Stimulated activated CD4-positive, alpha-beta T cell treated with anti-CD3 and anti-CD28 coated beads, Interleukin-12 subunit alpha, Interleukin-12 subunit beta, amount 100 ng/mL, for 24 hours (primary cell): ENCODE data around the gene NRP2.

Source experiments
- DNase-seq, 2 experiments: peaks; one replicate each; pipeline ENCODE4 v3.0.0-alpha.2; 2020; ENCODE audit warnings: low read depth in 2 of 2

NRP2 gene

DNA sequence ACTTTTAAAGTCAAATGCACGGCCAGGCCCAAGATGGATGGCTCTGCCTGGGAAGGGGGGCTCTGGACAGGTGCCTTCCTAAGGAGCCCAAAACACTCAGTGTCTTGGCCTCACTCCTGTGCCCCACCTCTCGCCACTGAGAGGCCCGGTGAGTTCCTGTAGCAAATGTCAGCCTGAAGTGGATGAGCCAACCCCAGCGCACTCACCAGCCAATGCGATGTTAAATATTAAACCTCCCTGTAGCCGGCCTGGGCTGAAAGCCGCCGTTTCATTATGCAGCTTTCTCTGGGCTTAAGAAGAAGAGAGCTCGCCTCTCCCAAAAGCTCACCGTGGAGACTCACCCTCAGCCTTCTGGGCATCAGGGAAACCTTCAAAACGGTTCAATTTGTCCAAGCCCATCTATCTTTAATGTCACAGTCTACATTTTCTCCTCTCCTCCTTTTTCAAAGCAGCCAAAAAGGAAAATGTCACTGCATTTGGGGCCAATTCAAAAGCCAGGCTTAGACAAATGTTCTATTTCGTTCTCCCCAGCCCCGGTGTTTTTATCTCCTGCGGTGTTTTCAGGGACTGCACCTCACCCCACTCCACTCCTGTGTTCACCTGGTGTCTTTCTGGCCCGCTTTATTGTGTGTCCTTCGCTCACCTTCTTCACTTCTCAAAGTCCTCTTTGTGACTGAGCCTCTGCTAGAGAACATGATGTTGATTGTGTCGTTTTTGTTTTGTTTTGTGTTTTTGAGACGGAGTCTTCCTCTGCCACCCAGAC, 124.0 kb downstream of the NRP2 start:
- DNase-seq: no peak

- no peak for DNase-seq
Measured at GRCh38 chr2:205807229-205807628, 124.9 kb downstream of the NRP2 start.

DNA sequence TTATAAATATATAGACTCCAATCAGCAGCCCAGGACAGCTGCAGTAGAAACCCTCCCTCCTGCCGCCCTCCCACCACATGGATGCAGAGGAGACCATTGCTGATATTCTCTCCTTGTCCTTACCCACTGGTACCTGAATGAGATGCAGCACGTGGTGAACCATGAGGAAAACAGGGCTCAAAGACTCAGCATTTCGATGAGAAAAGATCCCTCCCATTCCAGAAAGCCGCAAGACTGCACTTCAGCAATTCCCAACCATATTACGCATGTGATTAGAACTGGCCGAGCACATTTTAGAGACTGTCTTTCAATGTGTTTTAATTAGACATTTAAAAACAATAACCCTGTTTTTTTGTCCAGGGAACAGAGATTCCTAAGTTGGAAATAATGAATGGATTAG, 125.5 kb downstream of the NRP2 start:
- DNase-seq: no peak

DNA sequence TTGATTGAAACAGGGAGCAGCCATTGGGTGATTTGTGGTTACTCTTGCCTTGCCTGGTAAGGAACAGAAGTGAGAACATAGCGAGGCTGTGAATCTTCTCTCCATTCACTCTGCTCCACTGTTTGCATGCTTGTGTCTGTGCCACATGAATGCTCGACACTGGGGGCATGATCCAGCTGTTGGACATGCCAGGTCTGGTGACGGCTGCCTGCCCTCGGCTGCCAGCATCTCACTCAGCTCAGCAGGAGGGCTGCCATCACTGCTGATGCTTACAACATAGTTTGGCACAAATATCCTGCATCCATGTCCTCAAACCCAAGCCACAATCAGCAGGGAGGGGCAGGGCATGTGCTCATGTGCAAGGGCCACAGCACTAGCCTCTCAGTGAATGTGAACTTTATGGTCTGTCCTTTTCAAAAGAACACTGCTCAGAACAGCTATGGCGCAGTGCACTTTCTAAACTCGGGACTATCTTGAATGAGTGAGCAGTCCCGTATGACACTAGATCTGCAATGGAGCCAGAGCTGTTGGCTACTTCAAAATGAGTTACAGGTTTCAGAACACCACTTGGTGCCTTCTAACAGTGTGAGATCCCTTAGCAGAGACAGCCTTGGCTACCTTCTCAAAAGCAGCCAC, 126.3 kb downstream of the NRP2 start:
- DNase-seq: no peak

- DNase-seq: no peak
Measured at GRCh38 chr2:205811387-205811786, 129.1 kb downstream of the NRP2 start.

DNA sequence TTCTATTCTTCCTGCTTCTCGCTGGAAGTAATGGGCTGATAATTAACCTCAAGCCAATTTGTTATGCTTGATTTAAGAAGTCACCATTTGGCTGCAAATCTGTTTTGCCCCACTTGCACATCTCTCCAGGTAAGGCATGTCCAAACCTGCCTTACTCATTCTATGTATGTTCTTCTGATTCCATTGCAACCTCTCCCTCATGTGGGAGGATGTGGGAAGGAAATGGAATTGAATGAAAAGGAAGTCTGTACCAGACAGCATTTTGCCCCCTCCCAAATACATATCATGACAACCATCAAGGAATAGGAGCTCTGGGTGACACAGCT, 131.7 kb downstream of the NRP2 start:
- DNase-seq: no peak

DNA sequence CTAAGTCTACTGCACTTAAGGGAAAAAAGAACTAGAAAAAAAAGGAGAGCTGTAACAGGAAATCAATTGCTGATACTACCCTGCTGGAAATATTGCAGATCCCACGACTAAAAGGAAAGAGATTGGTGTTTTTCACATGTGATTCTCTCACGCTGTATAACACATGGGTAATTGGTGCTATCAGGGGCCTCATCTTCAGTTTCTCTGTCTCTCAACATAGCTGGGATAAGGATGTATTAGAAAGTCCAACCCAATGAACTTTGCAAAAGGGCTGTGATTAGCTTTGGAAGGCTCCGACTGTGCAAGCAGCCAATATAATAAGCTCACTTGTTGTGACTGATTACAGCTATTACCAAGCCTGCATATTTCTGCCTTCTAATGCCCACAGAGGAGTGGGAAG, 133.4 kb downstream of the NRP2 start:
- DNase-seq: no peak

DNA sequence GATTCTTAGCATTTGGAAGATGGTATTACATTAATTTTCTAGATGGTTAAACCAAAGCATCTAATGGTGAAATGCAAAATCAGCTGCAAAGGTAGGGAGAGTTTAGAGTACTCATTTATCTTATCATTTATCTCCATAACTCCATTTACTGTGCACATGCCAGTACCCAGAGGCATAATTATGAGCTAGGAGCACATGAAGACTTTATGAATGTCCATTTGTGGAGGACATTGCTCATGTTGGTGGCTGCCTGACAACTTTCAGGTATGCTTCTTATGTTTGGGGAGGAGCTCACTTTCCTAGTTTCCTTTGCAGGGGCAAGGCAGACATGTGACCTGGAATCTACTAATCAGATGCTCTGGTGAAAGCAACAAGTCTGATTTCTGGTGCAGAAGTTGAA, 134.0 kb downstream of the NRP2 start:
- DNase-seq: no peak

- DNase-seq: no peak
Measured at GRCh38 chr2:205822579-205822978, 140.3 kb downstream of the NRP2 start.

GRCh38 chr2:205827809-205828365, 145.6 kb downstream of the NRP2 start:
- DNase-seq: no peak

DNA sequence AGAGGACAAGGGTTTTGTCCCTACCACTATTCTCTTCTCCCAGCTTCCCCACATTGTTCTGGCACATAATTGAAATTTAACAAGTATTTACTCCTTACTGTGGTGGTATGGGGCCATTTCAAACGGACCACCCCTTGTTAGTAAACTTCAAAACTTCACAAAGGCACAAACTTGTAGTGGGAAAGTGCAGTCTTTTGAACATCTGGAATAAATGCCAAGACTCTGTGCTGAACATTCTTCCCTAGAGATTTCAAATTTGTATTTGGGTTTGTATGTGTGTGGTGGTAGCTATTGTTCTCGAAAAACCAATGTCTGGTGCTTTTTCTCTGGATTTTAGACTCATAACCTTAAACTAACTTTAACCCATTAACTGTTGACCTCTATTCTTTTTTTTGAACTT, 151.6 kb downstream of the NRP2 start:
- DNase-seq: no peak

DNA sequence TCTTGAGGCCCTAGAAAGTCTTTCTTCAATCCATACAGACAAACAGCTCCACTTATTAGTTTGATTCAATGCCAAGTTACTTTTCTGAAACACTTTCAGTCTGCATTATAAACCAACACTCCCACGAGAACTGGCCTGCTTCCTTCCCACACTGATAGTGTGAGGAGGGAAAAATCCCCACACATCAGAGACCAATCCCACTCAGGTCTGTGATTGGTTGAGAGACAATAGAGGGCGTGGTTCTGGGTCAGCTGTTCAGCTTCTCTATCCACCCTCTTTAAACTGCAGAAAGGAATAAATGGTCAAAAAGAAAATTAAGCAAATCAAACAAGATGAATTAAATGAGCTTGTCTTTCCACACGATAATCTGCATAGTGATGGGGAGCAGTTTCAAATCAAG, 152.5 kb downstream of the NRP2 start:
- no peak for DNase-seq

DNA sequence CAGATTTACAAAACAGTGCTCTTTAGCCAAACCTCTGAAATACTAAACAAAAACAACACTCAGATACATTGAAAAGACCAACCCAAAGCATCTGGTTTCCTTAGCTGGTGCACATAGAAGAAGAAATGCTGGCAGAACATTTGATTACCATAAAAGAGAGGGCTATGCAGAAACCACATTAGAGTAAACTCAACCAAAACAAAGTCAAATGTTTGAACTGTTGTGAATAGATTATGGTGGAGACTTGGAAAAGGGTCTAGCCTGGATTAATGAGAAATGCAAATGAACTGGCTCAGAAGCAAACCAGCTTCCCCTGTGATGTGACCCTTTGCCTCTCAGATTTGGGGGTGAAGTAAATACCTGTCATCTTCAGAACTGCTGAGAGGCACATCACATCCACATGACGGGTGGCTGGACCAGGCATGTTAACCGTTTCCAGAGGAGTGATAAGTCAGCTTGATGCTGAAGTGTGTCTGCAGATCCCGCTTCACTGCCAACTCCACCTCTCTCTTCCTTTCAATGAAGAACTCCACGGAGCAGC, 153.0 kb downstream of the NRP2 start:
- no peak for DNase-seq

GRCh38 chr2:205835923-205836322, 153.6 kb downstream of the NRP2 start:
- no peak for DNase-seq

- DNase-seq: no peak
Measured at GRCh38 chr2:205836477-205837221, 154.3 kb downstream of the NRP2 start.

DNA sequence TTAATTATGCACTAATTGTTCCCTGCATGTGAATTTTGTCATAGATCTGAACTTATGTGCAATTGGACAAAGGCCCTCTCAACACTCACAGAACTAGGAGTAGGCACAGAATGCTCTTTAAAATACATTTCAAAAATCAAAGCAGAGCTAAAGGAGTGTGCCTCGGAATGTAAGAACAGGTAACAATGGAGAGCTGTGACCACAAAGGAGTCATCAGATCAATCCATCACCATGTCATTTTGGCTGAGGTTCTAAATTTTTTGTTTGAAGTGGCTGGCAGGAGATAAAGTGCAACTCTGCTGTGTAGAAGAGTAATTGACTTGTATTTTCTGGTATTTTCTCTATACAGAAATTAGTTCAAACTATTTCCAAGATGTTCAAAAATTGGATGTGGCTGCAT, 155.4 kb downstream of the NRP2 start:
- DNase-seq: no peak

GRCh38 chr2:205845446-205845845, 163.1 kb downstream of the NRP2 start:
- DNase-seq: no peak
